ENCODE data around the gene ARHGAP28. TPM values are rescaled to one million over a fixed set of nuclear protein-coding genes. Genes with fewer than 3 reads are reported as not detected.
"Not testable (repeated sequence)": the region's sequence is repeated elsewhere in the genome, so short reads cannot be mapped to it uniquely, and the experiment has no call there.

The ARHGAP28 gene
- total RNA-seq, 1 experiment from 2014 or later, result not detected

- no peak overlapping the region for H3K4me3 ChIP-seq (ENCODE audit: low read depth, low read length, poor library complexity, severe bottlenecking)
- intact Hi-C loops (cut with micrococcal nuclease; ENCODE audit: unreplicated experiment), result no loop called here
- H3K36me3 ChIP-seq (ENCODE audit: insufficient read depth, low read length, poor library complexity, severe bottlenecking), result no peaks in the 10 kb centered on the region
- H3K27me3 ChIP-seq (replicated peaks; ENCODE audit: insufficient read depth, low read depth, low read length, poor library complexity), result no peaks in the 10 kb centered on the region
- peaks cover 6% of the 10 kb centered on the region for H3K9me3 ChIP-seq (ENCODE audit: low read depth, low read length, poor library complexity, severe bottlenecking)
- POLR2A ChIA-PET (ENCODE audit: low non-redundant PET), result interaction anchor here (0.7 kb wide), 1 partner anchor 400 kb away, joined by 3 read pairs; no protein-coding TSS in a partner anchor
- CTCF ChIA-PET, result no interaction called here
- BruUV-seq (replicated peaks), result no TSS peak
- TF ChIP-seq EZH2 (IDR thresholded peaks at IDR 0.05; ENCODE audit: borderline replicate concordance, low read depth, low read length, poor library complexity, severe bottlenecking) (no peak), CTCF (conservative IDR thresholded peaks at IDR 0.05; ENCODE audit: low read depth, low read length) (no peak)
- H3K4me1 ChIP-seq (ENCODE audit: insufficient read depth, low read length, poor library complexity, severe bottlenecking), result no peaks in the 10 kb centered on the region
- no peak overlapping the region for H3K27ac ChIP-seq (ENCODE audit: low read depth, low read length, poor library complexity, severe bottlenecking)
- DNase-seq (ENCODE audit: low spot score), result no peak
These were observed 205.3 kb downstream of the ARHGAP28 start for GRCh38 chr18:6934859-6935258.

- BruUV-seq (replicated peaks), result no TSS peak
- H3K4me3 ChIP-seq (ENCODE audit: low read depth, low read length, poor library complexity, severe bottlenecking), result no peak overlapping the region
- CTCF ChIA-PET, result no interaction called here
- peaks cover 6% of the 10 kb centered on the region for H3K9me3 ChIP-seq (ENCODE audit: low read depth, low read length, poor library complexity, severe bottlenecking)
- intact Hi-C loops (cut with micrococcal nuclease; ENCODE audit: unreplicated experiment), result no loop called here
- TF ChIP-seq EZH2 (IDR thresholded peaks at IDR 0.05; ENCODE audit: borderline replicate concordance, low read depth, low read length, poor library complexity, severe bottlenecking), result no peak
- TF ChIP-seq CTCF (conservative IDR thresholded peaks at IDR 0.05; ENCODE audit: low read depth, low read length), result no peak
- no peaks in the 10 kb centered on the region for H3K36me3 ChIP-seq (ENCODE audit: insufficient read depth, low read length, poor library complexity, severe bottlenecking)
- H3K27me3 ChIP-seq (replicated peaks; ENCODE audit: insufficient read depth, low read depth, low read length, poor library complexity), result no peaks in the 10 kb centered on the region
- no peak for DNase-seq (ENCODE audit: low spot score)
- H3K27ac ChIP-seq (ENCODE audit: low read depth, low read length, poor library complexity, severe bottlenecking), result no peak overlapping the region
- no peaks in the 10 kb centered on the region for H3K4me1 ChIP-seq (ENCODE audit: insufficient read depth, low read length, poor library complexity, severe bottlenecking)
- POLR2A ChIA-PET (ENCODE audit: low non-redundant PET), result no interaction called here
These were observed 208.5 kb downstream of the ARHGAP28 start for GRCh38 chr18:6938003-6938402.

- H3K27ac ChIP-seq (ENCODE audit: low read depth, low read length, poor library complexity, severe bottlenecking); DNase-seq (ENCODE audit: low spot score); H3K9me3 ChIP-seq (ENCODE audit: low read depth, low read length, poor library complexity, severe bottlenecking); POLR2A ChIA-PET (ENCODE audit: low non-redundant PET); H3K36me3 ChIP-seq (ENCODE audit: insufficient read depth, low read length, poor library complexity, severe bottlenecking); H3K27me3 ChIP-seq (replicated peaks; ENCODE audit: insufficient read depth, low read depth, low read length, poor library complexity); BruUV-seq (replicated peaks); intact Hi-C loops (cut with micrococcal nuclease; ENCODE audit: unreplicated experiment); H3K4me3 ChIP-seq (ENCODE audit: low read depth, low read length, poor library complexity, severe bottlenecking); CTCF ChIA-PET; H3K4me1 ChIP-seq (ENCODE audit: insufficient read depth, low read length, poor library complexity, severe bottlenecking): not testable (repeated sequence)
These were observed 208.9 kb downstream of the ARHGAP28 start for GRCh38 chr18:6938403-6938802.

- H3K9me3 ChIP-seq (ENCODE audit: low read depth, low read length, poor library complexity, severe bottlenecking), result peaks cover 6% of the 10 kb centered on the region
- no peak for DNase-seq (ENCODE audit: low spot score)
- ChIA-PET POLR2A (ENCODE audit: low non-redundant PET) (no interaction called here), CTCF (no interaction called here)
- intact Hi-C loops (cut with micrococcal nuclease; ENCODE audit: unreplicated experiment), result no loop called here
- no peak for TF ChIP-seq EZH2 (IDR thresholded peaks at IDR 0.05; ENCODE audit: borderline replicate concordance, low read depth, low read length, poor library complexity, severe bottlenecking)
- no peak for TF ChIP-seq CTCF (conservative IDR thresholded peaks at IDR 0.05; ENCODE audit: low read depth, low read length)
- H3K4me3 ChIP-seq (ENCODE audit: low read depth, low read length, poor library complexity, severe bottlenecking), result no peak overlapping the region
- BruUV-seq (replicated peaks), result no TSS peak
- no peaks in the 10 kb centered on the region for H3K36me3 ChIP-seq (ENCODE audit: insufficient read depth, low read length, poor library complexity, severe bottlenecking)
- H3K27me3 ChIP-seq (replicated peaks; ENCODE audit: insufficient read depth, low read depth, low read length, poor library complexity), result no peaks in the 10 kb centered on the region
- no peak overlapping the region for H3K27ac ChIP-seq (ENCODE audit: low read depth, low read length, poor library complexity, severe bottlenecking)
- no peaks in the 10 kb centered on the region for H3K4me1 ChIP-seq (ENCODE audit: insufficient read depth, low read length, poor library complexity, severe bottlenecking)
These were observed 210.5 kb downstream of the ARHGAP28 start for GRCh38 chr18:6939972-6940371.

Data from A673 (cell line).